ENCODE measurements around the gene RAB37. TPM values are rescaled to one million over a fixed set of nuclear protein-coding genes. Genes with fewer than 3 reads are reported as not detected.

The RAB37 gene
- total and polyA plus RNA-seq, 2 donors from 2014 or later = 1.7 to 5.6 TPM

DNA sequence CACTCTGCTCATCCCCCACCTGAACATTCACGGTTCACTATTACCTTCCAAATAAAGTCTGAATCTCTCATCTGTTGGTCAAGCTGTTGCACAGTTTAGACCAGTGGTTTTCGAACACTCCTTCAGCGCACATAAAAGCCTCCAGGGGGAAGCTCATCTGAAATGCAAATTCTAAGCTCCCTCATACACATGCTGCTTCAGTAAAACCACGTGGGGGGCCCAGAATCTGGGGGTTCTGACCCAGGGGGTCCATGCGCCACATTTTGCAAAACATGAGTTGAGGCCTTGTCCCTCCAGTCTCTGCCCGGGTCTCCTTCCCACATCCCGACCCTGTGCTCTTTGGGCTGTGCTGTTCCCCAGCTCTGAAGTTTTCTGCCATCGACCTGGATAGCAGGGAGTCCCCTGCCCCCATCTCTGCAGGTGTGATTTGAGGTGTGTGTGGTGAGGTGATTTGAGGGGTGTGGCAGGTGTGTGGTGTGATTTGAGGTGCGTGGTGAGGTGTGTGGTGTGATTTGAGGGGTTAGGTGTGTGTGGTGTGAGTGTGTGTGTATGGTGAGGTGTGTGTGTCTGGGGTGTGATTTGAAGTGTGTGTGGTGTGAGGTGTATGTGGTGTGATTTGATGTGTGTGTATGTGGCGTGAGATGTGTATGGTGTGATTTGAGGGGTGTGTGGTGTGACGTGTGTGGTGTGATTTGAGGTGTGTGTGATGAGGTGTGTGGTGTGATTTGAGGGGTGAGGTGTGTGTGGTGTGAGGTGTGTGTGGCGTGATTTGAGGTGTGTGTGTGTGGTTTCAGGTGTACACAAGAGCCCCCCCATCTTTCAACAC, 4.8 kb upstream of the RAB37 start:
- H3K9ac ChIP-seq (ENCODE audit: low read length in 3 of 3) = no peak overlapping the region
- DNase-seq = no peak
- H3K4me3 ChIP-seq (ENCODE audit: low read length in 3 of 3) = no peak overlapping the region
- no peaks in the 10 kb centered on the region for H3K27me3 ChIP-seq (ENCODE audit: control insufficient read depth, insufficient read depth, low read length)
- H3K4me1 ChIP-seq (ENCODE audit: control insufficient read depth in 2 of 3, insufficient read depth in 2 of 3, low read depth in 1 of 3, low read length in 3 of 3) = peaks cover 0 to 2% (median 0%) of the 10 kb centered on the region in 3 donors
- intact Hi-C loops (cut with DNase I) = no loop called here
- TF ChIP-seq, protein P1, sequence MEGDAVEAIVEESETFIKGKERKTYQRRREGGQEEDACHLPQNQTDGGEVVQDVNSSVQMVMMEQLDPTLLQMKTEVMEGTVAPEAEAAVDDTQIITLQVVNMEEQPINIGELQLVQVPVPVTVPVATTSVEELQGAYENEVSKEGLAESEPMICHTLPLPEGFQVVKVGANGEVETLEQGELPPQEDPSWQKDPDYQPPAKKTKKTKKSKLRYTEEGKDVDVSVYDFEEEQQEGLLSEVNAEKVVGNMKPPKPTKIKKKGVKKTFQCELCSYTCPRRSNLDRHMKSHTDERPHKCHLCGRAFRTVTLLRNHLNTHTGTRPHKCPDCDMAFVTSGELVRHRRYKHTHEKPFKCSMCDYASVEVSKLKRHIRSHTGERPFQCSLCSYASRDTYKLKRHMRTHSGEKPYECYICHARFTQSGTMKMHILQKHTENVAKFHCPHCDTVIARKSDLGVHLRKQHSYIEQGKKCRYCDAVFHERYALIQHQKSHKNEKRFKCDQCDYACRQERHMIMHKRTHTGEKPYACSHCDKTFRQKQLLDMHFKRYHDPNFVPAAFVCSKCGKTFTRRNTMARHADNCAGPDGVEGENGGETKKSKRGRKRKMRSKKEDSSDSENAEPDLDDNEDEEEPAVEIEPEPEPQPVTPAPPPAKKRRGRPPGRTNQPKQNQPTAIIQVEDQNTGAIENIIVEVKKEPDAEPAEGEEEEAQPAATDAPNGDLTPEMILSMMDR (IDR thresholded peaks at IDR 0.05; ENCODE audit: borderline replicate concordance, extremely low read depth, insufficient read depth) = no peak
- no peaks in the 10 kb centered on the region for H3K36me3 ChIP-seq (ENCODE audit: control insufficient read depth in 2 of 3, insufficient read depth in 3 of 3, low read length in 3 of 3)
- H3K27ac ChIP-seq (ENCODE audit: low read depth in 2 of 2, low read length in 2 of 2) = no peak overlapping the region
- no peaks in the 10 kb centered on the region for H3K9me3 ChIP-seq (ENCODE audit: control insufficient read depth in 2 of 3, insufficient read depth in 1 of 3, low read length in 3 of 3)
- FAIRE-seq = no peak

DNA sequence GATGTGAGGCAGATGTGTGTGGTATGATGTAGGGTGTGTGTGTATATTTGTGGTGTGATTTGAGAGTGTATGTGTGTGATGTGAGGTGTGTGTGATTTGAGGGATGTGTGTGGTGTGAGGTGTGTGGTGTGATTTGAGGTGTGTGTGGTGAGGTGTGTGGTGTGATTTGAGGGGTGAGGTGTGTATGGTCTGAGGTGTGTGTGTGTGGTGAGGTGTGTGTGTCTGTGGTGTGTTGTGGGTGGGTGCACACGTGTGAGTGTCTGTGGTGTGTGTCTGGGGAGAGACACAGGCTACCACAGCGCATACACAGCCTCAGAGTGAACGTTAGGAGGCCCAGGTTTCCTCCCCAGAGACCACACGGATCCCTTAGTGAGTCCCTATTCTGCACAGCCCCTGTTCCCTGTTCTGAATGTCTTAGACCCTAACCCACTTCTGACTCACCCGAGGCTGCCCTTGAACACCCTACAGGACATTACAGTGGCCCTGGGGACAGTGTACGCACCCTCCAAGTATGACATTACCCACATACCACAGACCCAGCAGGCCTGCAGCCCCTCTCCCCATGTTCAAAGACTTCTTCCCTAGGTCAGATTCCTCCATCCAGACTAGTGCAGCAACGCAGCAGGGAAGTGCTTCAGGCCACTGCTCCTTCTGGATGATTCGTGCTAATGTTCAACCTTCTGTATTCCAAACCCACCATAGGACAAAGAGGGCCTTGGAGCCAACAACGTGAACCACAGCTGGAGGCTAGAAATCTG, 3.5 kb upstream of the RAB37 start:
- no peaks in the 10 kb centered on the region for H3K9me3 ChIP-seq (ENCODE audit: control insufficient read depth in 2 of 3, insufficient read depth in 1 of 3, low read length in 3 of 3)
- H3K36me3 ChIP-seq (ENCODE audit: control insufficient read depth in 2 of 3, insufficient read depth in 3 of 3, low read length in 3 of 3) = no peaks in the 10 kb centered on the region
- no peak overlapping the region for H3K4me3 ChIP-seq (ENCODE audit: low read length in 3 of 3)
- H3K27me3 ChIP-seq (ENCODE audit: control insufficient read depth, insufficient read depth, low read length) = no peaks in the 10 kb centered on the region
- TF ChIP-seq, protein P1 (IDR thresholded peaks at IDR 0.05; ENCODE audit: borderline replicate concordance, extremely low read depth, insufficient read depth) = no peak
- H3K4me1 ChIP-seq (ENCODE audit: control insufficient read depth in 2 of 3, insufficient read depth in 2 of 3, low read depth in 1 of 3, low read length in 3 of 3) = peaks cover 0 to 12% (median 0%) of the 10 kb centered on the region in 3 donors
- FAIRE-seq = no peak
- no peak overlapping the region for H3K9ac ChIP-seq (ENCODE audit: low read length in 3 of 3)
- no peak for DNase-seq
- intact Hi-C loops (cut with DNase I) = no loop called here
- no peak overlapping the region for H3K27ac ChIP-seq (ENCODE audit: low read depth in 2 of 2, low read length in 2 of 2)

DNA sequence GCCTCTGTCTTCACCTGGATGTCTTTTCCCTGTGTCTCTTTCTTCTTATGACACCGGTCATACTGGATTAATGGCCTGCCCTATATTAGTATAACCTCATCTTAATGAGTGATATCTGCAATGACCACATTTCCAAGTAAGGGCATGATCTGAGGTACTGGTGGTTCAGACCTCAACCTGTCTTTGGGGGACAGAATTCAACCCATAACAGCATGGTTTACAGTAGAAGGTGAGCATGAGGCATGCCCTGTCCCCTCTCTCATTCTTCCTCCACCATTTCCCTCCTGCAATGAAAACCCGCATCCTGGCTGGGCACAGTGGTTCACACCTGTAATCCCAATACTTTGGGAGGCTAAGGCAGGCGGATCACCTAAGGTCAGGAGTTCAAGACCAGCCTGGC, 2.8 kb upstream of the RAB37 start:
- Histone ChIP-seq H3K9me3 (ENCODE audit: control insufficient read depth in 2 of 3, insufficient read depth in 1 of 3, low read length in 3 of 3) (no peaks in the 10 kb centered on the region), H3K27ac (ENCODE audit: low read depth in 2 of 2, low read length in 2 of 2) (no peak overlapping the region), H3K9ac (ENCODE audit: low read length in 3 of 3) (no peak overlapping the region), H3K4me3 (ENCODE audit: low read length in 3 of 3) (no peak overlapping the region), H3K27me3 (ENCODE audit: control insufficient read depth, insufficient read depth, low read length) (no peaks in the 10 kb centered on the region), H3K4me1 (ENCODE audit: control insufficient read depth in 2 of 3, insufficient read depth in 2 of 3, low read depth in 1 of 3, low read length in 3 of 3) (peaks cover 0 to 12% (median 0%) of the 10 kb centered on the region in 3 donors), H3K36me3 (ENCODE audit: control insufficient read depth in 2 of 3, insufficient read depth in 3 of 3, low read length in 3 of 3) (no peaks in the 10 kb centered on the region)
- intact Hi-C loops (cut with DNase I) = no loop called here
- DNase-seq (no peak), FAIRE-seq (no peak)
- TF ChIP-seq, protein P1 (IDR thresholded peaks at IDR 0.05; ENCODE audit: borderline replicate concordance, extremely low read depth, insufficient read depth) = no peak

All from kidney (tissue), 14 donors.